OCI-LY7 (cell line): ENCODE data around the gene TLDC2. TPM values are rescaled to one million over a fixed set of nuclear protein-coding genes. Genes with fewer than 3 reads are reported as not detected.

Source experiments
- BruUV-seq: library from RNA; stranded (reverse); fragments of 400-500 nt; replicated peaks from 2 replicates; lab custom pipeline; 2021; lab: Mats Ljungman, UMichigan
- CTCF ChIA-PET: fragments of 300-600 bp; sonication (Branson Sonifier 250); formaldehyde crosslinking; loops from one replicate; lab custom pipeline; 2022; ENCODE audit warnings: antibody characterized with exemption; ENCODE audit not compliant: unreplicated experiment; lab: Charles Lee
- POLR2A ChIA-PET: fragments of 300-600 bp; sonication (Branson Sonifier 250); formaldehyde crosslinking; loops from one replicate; lab custom pipeline; 2022; ENCODE audit warnings: antibody characterized with exemption; lab: Charles Lee
- DNase-seq: peaks from one replicate; pipeline ENCODE4 v3.0.0-alpha.2; 2015; ENCODE audit warnings: low spot score
- H2AFZ ChIP-seq: fragments of 200-600 bp; sonication (generic), shearing (Covaris generic); 2 replicates; pipeline ENCODE4 v1.6.1; 2014; ENCODE audit warnings: mild to moderate bottlenecking, antibody characterized with exemption, low read length, moderate library complexity
- H3K27ac ChIP-seq: fragments of 200-600 bp; sonication (generic); 2 replicates; pipeline ENCODE4 v1.5.1; 2014; ENCODE audit warnings: mixed run types, low read depth, mild to moderate bottlenecking, moderate library complexity, low read length, inconsistent platforms; ENCODE audit not compliant: poor library complexity, severe bottlenecking
- H3K36me3 ChIP-seq: fragments of 200-600 bp; sonication (generic); 2 replicates; pipeline ENCODE4 v1.6.1; 2014; ENCODE audit warnings: mild to moderate bottlenecking, antibody characterized with exemption, low read length, moderate library complexity, mixed read lengths; ENCODE audit not compliant: insufficient read depth
- H3K4me1 ChIP-seq: fragments of 200-600 bp; sonication (generic); 2 replicates; pipeline ENCODE4 v1.5.1; 2014; ENCODE audit warnings: mild to moderate bottlenecking, low read length; ENCODE audit not compliant: insufficient read depth, poor library complexity, severe bottlenecking
- H3K4me2 ChIP-seq: fragments of 200-600 bp; sonication (generic); 2 replicates; pipeline ENCODE4 v1.6.1; 2014; ENCODE audit warnings: mild to moderate bottlenecking, low read length
- H3K4me3 ChIP-seq: fragments of 200-600 bp; sonication (generic); 2 replicates; pipeline ENCODE4 v1.5.1; 2014; ENCODE audit warnings: mild to moderate bottlenecking, low read depth, low read length; ENCODE audit not compliant: poor library complexity, severe bottlenecking
- H3K79me2 ChIP-seq: fragments of 200-600 bp; sonication (generic); 2 replicates; pipeline ENCODE4 v1.6.1; 2016; ENCODE audit warnings: low read depth, mild to moderate bottlenecking, low read length, moderate library complexity, mixed read lengths; ENCODE audit not compliant: insufficient read depth
- H3K9me2 ChIP-seq: fragments of 200-600 bp; sonication (generic); 2 replicates; pipeline ENCODE4 v1.6.1; 2016; ENCODE audit warnings: mild to moderate bottlenecking, low read length, mixed read lengths; ENCODE audit not compliant: insufficient read depth
- H3K9me3 ChIP-seq: fragments of 200-600 bp; sonication (generic); 2 replicates; pipeline ENCODE4 v1.6.1; 2014; ENCODE audit warnings: mild to moderate bottlenecking, mixed run types, low read length, mixed read lengths
- H4K20me1 ChIP-seq: fragments of 200-600 bp; sonication (generic); 2 replicates; pipeline ENCODE4 v1.6.1; 2014; ENCODE audit warnings: mild to moderate bottlenecking, antibody characterized with exemption, low read length, moderate library complexity, mixed read lengths; ENCODE audit not compliant: insufficient read depth
- EZH2phosphoT487 ChIP-seq: fragments of 200-600 bp; sonication (generic); IDR thresholded peaks from 2 replicates; pipeline ENCODE4 v1.6.1; 2018; ENCODE audit warnings: low read depth, borderline replicate concordance, mild to moderate bottlenecking, mixed run types, antibody characterized with exemption, low read length, moderate library complexity, mixed read lengths
- intact Hi-C: fragments of 100-400 bp; cut with micrococcal nuclease; formaldehyde crosslinking; loops from one replicate; pipeline ENCODE4 v1.10.0; 2022; ENCODE audit not compliant: unreplicated experiment
- total RNA-seq, 2 experiments: library from RNA; depleted of rRNA in 1 of 2; stranded (reverse); fragments of >200 nt in 1 of 2; shearing (Covaris generic) in 1 of 2; gene quantifications; 2 replicates each; pipeline ENCODE4 v1.2.3, GENCODE V29; 2014 to 2022
- TF ChIP-seq, protein P1 (sequence below): fragments of 200-600 bp; sonication (generic); conservative IDR thresholded peaks from 2 replicates; pipeline ENCODE4 v1.5.1; 2014; ENCODE audit warnings: mild to moderate bottlenecking, antibody characterized with exemption, low read length, moderate library complexity, mixed read lengths

Gene TLDC2
- total RNA-seq, 2 experiments from 2014 or later: not detected

GRCh38 chr20:36861875-36862801 lies 13.8 kb upstream of the TLDC2 start:
- intact Hi-C loops: loop anchor here (5.0 kb wide), 1 partner anchor 90 kb away; the partner anchor contains the start of gene DSN1
- Histone ChIP-seq H3K4me1 (peaks cover 51% of the 10 kb centered on the region), H3K36me3 (no peaks in the 10 kb centered on the region), H3K27ac (no peak overlapping the region), H3K4me3 (peak overlapping the region; percentile 28), H4K20me1 (no peaks in the 10 kb centered on the region), H3K79me2 (no peaks in the 10 kb centered on the region), H3K4me2 (peak overlapping the region; percentile 62), H3K9me2 (no peaks in the 10 kb centered on the region), H2AFZ (no peak overlapping the region), H3K9me3 (no peaks in the 10 kb centered on the region)
- TF ChIP-seq, protein P1, sequence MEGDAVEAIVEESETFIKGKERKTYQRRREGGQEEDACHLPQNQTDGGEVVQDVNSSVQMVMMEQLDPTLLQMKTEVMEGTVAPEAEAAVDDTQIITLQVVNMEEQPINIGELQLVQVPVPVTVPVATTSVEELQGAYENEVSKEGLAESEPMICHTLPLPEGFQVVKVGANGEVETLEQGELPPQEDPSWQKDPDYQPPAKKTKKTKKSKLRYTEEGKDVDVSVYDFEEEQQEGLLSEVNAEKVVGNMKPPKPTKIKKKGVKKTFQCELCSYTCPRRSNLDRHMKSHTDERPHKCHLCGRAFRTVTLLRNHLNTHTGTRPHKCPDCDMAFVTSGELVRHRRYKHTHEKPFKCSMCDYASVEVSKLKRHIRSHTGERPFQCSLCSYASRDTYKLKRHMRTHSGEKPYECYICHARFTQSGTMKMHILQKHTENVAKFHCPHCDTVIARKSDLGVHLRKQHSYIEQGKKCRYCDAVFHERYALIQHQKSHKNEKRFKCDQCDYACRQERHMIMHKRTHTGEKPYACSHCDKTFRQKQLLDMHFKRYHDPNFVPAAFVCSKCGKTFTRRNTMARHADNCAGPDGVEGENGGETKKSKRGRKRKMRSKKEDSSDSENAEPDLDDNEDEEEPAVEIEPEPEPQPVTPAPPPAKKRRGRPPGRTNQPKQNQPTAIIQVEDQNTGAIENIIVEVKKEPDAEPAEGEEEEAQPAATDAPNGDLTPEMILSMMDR: no peak
- no peak for TF ChIP-seq EZH2phosphoT487
- DNase-seq: no peak
- no TSS peak for BruUV-seq
- CTCF ChIA-PET: interaction anchor here (1.1 kb wide), 1 partner anchor 13 kb away, joined by 3 read pairs; no protein-coding TSS in a partner anchor
- POLR2A ChIA-PET: interaction anchor here (1.0 to 4.4 kb wide), 3 partner anchors 15 to 258 kb away, joined by 3 to 15 read pairs (median 3); no protein-coding TSS in a partner anchor

- H3K9me2 ChIP-seq: no peaks in the 10 kb centered on the region
- H3K4me1 ChIP-seq: peaks cover 54% of the 10 kb centered on the region
- no peak overlapping the region for H3K27ac ChIP-seq
- no peaks in the 10 kb centered on the region for H3K36me3 ChIP-seq
- H3K4me3 ChIP-seq: peak overlapping the region; percentile 62
- intact Hi-C loops: loop anchor here (5.0 kb wide), 1 partner anchor 91 kb away; the partner anchor contains the start of gene DSN1
- no peak for DNase-seq
- no peaks in the 10 kb centered on the region for H3K79me2 ChIP-seq
- CTCF ChIA-PET: interaction anchor here (0.7 to 1.5 kb wide), 4 partner anchors 16 to 391 kb away, joined by 4 to 16 read pairs (median 8); no protein-coding TSS in a partner anchor
- H4K20me1 ChIP-seq: no peaks in the 10 kb centered on the region
- no peak overlapping the region for H2AFZ ChIP-seq
- POLR2A ChIA-PET: interaction anchor here (1.4 to 4.4 kb wide), 2 partner anchors 16 to 23 kb away, joined by 3 to 15 read pairs; no protein-coding TSS in a partner anchor
- BruUV-seq: no TSS peak
- peak overlapping the region; percentile 62 for H3K4me2 ChIP-seq
- TF ChIP-seq, protein P1: no peak
- TF ChIP-seq EZH2phosphoT487: no peak
- H3K9me3 ChIP-seq: no peaks in the 10 kb centered on the region
These were observed 12.9 kb upstream of the TLDC2 start for GRCh38 chr20:36862857-36863668.
